Right forelimb (tissue), 1 donor: ENCODE data around the gene TBC1D8.

Source experiments
- DNase-seq: peaks from one replicate; pipeline ENCODE4 v3.0.0-alpha.2; 2018

Gene TBC1D8

GRCh38 chr2:101135412-101136296 is 15.5 kb downstream of the TBC1D8 start:
- DNase-seq, result no peak

GRCh38 chr2:101133492-101134100 is 17.6 kb downstream of the TBC1D8 start:
- DNase-seq, result no peak

- no peak for DNase-seq
Measured at GRCh38 chr2:101132202-101132601, 19.0 kb downstream of the TBC1D8 start.

GRCh38 chr2:101130081-101130480 is 21.1 kb downstream of the TBC1D8 start:
- no peak for DNase-seq

- no peak for DNase-seq
Measured at GRCh38 chr2:101127319-101128056, 23.7 kb downstream of the TBC1D8 start.

- no peak for DNase-seq
Measured at GRCh38 chr2:101125808-101126207, 25.4 kb downstream of the TBC1D8 start.

- no peak for DNase-seq
Measured at GRCh38 chr2:101125374-101125773, 25.8 kb downstream of the TBC1D8 start.

- DNase-seq, result no peak
Measured at GRCh38 chr2:101124643-101125366, 26.4 kb downstream of the TBC1D8 start.

GRCh38 chr2:101123795-101124471 is 27.2 kb downstream of the TBC1D8 start:
- no peak for DNase-seq

- no peak for DNase-seq
Measured at GRCh38 chr2:101121174-101121573, 30.0 kb downstream of the TBC1D8 start.

GRCh38 chr2:101120124-101120996 is 30.8 kb downstream of the TBC1D8 start:
- DNase-seq, result no peak

GRCh38 chr2:101119431-101119830 is 31.8 kb downstream of the TBC1D8 start:
- DNase-seq, result no peak

- DNase-seq, result no peak
Measured at GRCh38 chr2:101116841-101117552, 34.2 kb downstream of the TBC1D8 start.

- DNase-seq, result no peak
Measured at GRCh38 chr2:101116348-101116747, 34.8 kb downstream of the TBC1D8 start.

- no peak for DNase-seq
Measured at GRCh38 chr2:101115664-101116063, 35.5 kb downstream of the TBC1D8 start.

GRCh38 chr2:101114815-101115214 is 36.4 kb downstream of the TBC1D8 start:
- DNase-seq, result no peak

- DNase-seq, result no peak
Measured at GRCh38 chr2:101114268-101114783, 36.9 kb downstream of the TBC1D8 start.

GRCh38 chr2:101113441-101114267 is 37.5 kb downstream of the TBC1D8 start:
- no peak for DNase-seq

GRCh38 chr2:101112772-101113157 is 38.4 kb downstream of the TBC1D8 start:
- no peak for DNase-seq
